Activated T-cell treated with anti-CD3 and anti-CD28 coated beads, Interleukin-2, amount 50 U/mL, for 4 hours (primary cell): Measurements from ENCODE around the gene FAM131C. TPM values are rescaled to one million over a fixed set of nuclear protein-coding genes. Genes with fewer than 3 reads are reported as not detected.
A peak's percentile ranks its signal among the peaks of the same experiment; 100 is the strongest.

Source experiments
- ATAC-seq, 2 donors: fragments of 200-7000 bp; cut with Tn5 transposase; one replicate each; pipeline ENCODE4 v1.10.0; 2021
- DNase-seq: peaks from one replicate; pipeline ENCODE4 v3.0.0-alpha.2; 2020
- H3K27me3 Mint-ChIP-seq: one replicate; pipeline ENCODE4 v1.8.0; 2021; ENCODE audit warnings: low read depth, mixed read lengths
- H3K36me3 Mint-ChIP-seq: one replicate; pipeline ENCODE4 v1.8.0; 2022; ENCODE audit warnings: mixed read lengths; ENCODE audit not compliant: insufficient read depth
- H3K4me1 Mint-ChIP-seq: one replicate; pipeline ENCODE4 v1.8.0; 2021; ENCODE audit warnings: low read depth, mixed read lengths
- H3K4me3 Mint-ChIP-seq: one replicate; pipeline ENCODE4 v1.8.0; 2021; ENCODE audit warnings: mild to moderate bottlenecking, moderate library complexity, mixed read lengths
- H3K9me3 Mint-ChIP-seq: one replicate; pipeline ENCODE4 v1.8.0; 2021; ENCODE audit warnings: mixed read lengths
- total RNA-seq, 3 donors: library from RNA; stranded (reverse); gene quantifications; one replicate each; pipeline ENCODE4 v1.2.1, GENCODE V29; 2021

Gene FAM131C
- total RNA-seq, 3 donors from 2014 or later: 0.20 to 0.24 TPM; not detected in 1

DNA sequence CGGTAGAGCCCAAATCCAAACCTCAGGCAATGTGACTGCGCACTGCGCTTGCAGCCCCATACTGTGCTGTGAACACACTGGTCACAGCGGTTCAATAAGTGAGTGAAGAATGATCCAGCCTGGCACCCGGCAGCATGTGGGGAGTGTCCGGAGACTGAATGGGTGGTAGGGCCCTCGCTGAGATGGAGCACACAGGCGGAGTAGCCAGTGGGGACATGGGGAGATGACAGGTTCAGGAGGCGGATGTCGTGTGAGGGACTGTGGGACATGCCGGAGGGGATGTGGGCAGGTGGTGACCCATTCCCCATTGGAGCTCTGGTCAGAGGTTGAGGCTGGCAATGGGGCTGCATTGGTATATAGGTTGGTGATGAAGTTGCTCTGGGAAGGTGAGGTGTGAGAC lies 63.8 kb downstream of the FAM131C start:
- no peak for ATAC-seq
- no peak for DNase-seq
- H3K36me3 Mint-ChIP-seq: no peaks in the 10 kb centered on the region
- peaks cover 15% of the 10 kb centered on the region for H3K27me3 Mint-ChIP-seq
- no peak overlapping the region for H3K4me3 Mint-ChIP-seq
- H3K9me3 Mint-ChIP-seq: no peaks in the 10 kb centered on the region
- peaks cover 13% of the 10 kb centered on the region for H3K4me1 Mint-ChIP-seq

DNA sequence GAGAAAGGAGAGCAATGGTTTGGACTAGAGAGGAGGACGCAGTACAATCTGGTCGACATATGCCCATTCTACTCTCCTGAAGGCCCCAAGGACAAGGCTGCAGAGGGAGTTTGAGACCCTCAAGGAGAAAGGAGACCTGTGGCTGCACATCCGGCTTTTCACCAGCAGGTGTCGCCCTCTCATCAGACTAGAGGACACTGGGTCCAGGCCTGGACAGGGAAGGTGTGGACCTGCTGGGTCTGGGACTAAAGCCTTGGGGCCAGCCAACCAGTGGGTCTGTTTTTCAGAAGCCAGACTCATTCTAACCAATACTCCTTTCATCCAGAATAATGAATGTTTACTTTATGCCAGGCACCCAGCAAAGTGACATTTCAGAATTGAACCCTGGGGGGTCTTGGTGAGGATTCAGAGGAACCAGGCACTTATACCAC lies 64.4 kb downstream of the FAM131C start:
- Mint-ChIP-seq H3K4me1 (peaks cover 12% of the 10 kb centered on the region), H3K27me3 (peaks cover 9% of the 10 kb centered on the region), H3K36me3 (no peaks in the 10 kb centered on the region), H3K4me3 (no peak overlapping the region), H3K9me3 (no peaks in the 10 kb centered on the region)
- DNase-seq: peak; percentile 76
- ATAC-seq: peak in 1 of 2 donors; percentile 56

Other genes with a start within 250 kb of the FAM131C start
- gene SPEN, start 225.9 kb downstream of the FAM131C start, total RNA-seq: 10 to 100 TPM; 80.4 to 85.2 (median 82.1) TPM
- gene ZBTB17, start 97.5 kb downstream of the FAM131C start, total RNA-seq: 10 to 100 TPM; 74.2 to 86.9 (median 81.1) TPM
- gene SRARP, start 69.4 kb downstream of the FAM131C start, total RNA-seq: not detected
- under 1 TPM; 0.16 to 0.43 (median 0.24) TPM for gene HSPB7, start 55.6 kb downstream of the FAM131C start, total RNA-seq
- gene CLCNKA, start 51.6 kb downstream of the FAM131C start, total RNA-seq: not detected
- gene CLCNKB, start 29.9 kb downstream of the FAM131C start, total RNA-seq: not detected
- gene EPHA2, start 82.4 kb upstream of the FAM131C start, total RNA-seq: under 1 TPM; 0.29 to 0.35 (median 0.33) TPM
- gene ARHGEF19, start 139.0 kb upstream of the FAM131C start, total RNA-seq: 10 to 100 TPM; 10.6 to 16.6 (median 11.1) TPM
- gene CPLANE2, start 163.5 kb upstream of the FAM131C start, total RNA-seq: 1 to 10 TPM; 5.0 to 7.1 (median 6.5) TPM